Raji (cell line): ENCODE results near the gene BFSP2.
A peak's percentile ranks its signal among the peaks of the same experiment; 100 is the strongest.

Experiments used
- POLR2A ChIP-seq: IDR thresholded peaks from 2 replicates; pipeline ENCODE4 v1.6.1; 2011; ENCODE audit warnings: low read depth, low read length, control low read depth; ENCODE audit not compliant: insufficient read depth

BFSP2 gene

DNA sequence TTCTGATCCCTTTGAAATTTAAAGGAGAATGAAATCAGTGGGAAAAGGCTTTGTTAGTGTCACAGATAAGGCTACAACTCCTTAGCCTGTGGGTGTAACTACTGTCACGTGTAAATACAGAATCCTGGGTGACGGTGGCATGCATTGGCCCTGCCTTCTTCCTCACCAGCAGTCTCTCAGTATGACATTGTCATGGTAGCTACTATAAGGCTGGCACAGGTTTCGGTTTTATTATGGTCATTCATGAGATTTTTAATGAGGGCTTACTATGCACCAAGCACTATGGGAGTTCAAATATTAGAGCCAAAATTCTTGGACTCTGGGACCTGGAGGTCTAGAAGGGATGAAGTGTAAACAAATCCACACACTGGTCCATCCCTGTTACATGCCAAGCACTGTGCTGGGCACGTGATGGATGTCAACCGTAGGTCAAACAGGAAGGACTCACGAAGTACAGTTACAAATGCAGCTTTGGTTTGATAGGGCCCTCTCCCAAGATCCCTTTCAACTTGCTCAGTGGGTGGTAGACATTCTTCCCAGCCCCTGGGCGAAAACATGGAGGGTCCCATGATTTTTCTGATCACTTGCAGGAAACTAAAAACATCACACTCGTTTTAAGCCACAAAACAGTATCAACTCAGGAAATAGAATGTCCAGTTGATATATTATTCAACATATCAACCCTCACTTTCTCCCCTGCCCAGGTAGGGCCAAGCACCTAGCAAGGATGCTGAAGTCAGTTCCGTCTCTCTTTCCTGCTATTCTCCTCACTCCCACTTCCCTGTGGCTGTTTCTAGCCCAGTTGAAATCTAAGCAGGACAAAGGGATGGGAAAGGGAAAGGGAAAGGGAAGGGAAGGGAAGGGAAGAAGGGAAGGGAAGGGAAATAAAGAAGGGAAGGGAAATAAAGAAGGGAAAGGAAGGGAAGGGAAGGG is 25.3 kb downstream of the BFSP2 start:
- peak; percentile 28; the same call in 1 of the 2 replicates for TF ChIP-seq POLR2A

DNA sequence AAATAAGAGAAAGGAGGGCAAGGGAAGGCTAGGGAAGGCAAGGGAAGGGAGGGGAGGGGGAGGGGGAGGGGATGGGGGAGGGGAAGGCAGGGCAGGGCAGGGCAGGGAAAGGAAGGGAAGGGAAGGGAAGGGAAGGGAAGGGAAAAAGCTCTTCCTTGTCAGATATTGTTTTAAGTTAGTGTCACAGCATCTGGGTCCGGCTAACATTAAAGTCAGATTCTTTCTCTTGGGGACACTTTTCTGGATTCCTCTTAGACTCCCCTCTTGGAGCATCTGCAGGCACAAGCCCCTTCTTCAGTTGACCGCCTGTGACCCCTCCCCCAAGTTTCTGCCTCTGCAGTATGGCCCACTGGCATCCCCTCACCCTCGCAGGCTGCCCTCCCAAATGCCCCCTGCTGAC is 26.0 kb downstream of the BFSP2 start:
- no peak for TF ChIP-seq POLR2A

DNA sequence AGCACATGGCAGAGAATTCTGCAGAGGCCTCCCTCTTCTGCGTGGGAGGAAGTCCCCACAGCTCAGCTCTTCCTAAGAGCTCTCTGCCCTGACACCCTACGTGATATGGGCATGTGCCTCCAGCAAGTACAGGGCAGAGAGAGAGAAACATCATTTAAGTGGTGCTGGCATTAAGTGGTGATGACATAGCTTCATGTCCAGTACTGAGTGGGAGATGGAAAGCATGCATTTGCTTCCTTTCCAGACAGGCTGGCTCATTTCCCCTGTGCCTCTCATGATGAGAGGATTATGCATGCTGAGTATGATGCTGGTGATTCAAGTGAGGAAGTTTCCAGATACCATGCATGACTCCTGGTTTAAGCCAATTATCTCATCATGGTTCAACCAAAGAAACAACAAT is 26.9 kb downstream of the BFSP2 start:
- TF ChIP-seq POLR2A = no peak

DNA sequence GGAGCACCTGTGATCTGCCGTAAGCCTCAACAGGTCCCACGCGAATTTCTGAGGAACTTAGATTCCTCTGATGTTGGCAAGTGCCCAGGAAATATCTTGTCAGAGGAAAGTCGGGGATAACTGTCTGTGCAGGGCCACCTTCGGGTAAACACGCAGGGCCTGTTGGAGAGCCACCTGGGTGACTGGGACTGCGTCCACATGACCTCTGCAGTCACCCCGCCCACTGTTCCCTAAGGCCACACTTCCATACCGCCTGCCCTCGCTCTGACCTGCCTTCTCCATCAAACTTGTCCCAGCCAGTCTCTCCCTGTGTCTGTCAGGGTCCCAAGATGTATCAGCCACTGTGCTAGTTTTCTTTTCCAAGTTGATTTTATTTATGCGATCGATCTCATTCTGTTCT is 28.7 kb downstream of the BFSP2 start:
- TF ChIP-seq POLR2A = no peak

- no peak for TF ChIP-seq POLR2A
Observed at GRCh38 chr3:133429063-133429462, 29.2 kb downstream of the BFSP2 start.

- TF ChIP-seq POLR2A = no peak
Observed at GRCh38 chr3:133439563-133439962, 39.7 kb downstream of the BFSP2 start.

- TF ChIP-seq POLR2A = no peak
Observed at GRCh38 chr3:133440652-133441051, 40.8 kb downstream of the BFSP2 start.

- TF ChIP-seq POLR2A = peak; percentile 26; the same call in 1 of the 2 replicates
Observed at GRCh38 chr3:133441867-133442270, 42.0 kb downstream of the BFSP2 start.

DNA sequence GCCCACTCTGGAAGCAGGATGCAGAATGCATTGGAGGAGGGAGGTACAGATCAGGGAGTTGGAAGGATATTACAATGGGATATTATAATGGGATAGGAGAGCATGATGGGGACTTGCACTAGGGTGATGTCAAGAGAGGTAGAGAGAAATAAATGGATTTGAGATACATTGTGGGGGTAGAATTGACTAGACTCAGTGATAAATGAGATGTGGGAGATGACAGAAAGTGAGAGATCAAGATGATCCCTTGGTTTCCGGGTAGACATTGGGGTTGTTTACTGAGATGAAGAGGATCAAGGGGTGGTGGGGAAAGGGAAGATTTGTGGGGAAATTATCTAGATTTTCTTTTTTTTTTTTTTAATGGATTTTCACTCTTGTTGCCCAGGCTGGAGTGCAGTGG is 42.7 kb downstream of the BFSP2 start:
- no peak for TF ChIP-seq POLR2A

DNA sequence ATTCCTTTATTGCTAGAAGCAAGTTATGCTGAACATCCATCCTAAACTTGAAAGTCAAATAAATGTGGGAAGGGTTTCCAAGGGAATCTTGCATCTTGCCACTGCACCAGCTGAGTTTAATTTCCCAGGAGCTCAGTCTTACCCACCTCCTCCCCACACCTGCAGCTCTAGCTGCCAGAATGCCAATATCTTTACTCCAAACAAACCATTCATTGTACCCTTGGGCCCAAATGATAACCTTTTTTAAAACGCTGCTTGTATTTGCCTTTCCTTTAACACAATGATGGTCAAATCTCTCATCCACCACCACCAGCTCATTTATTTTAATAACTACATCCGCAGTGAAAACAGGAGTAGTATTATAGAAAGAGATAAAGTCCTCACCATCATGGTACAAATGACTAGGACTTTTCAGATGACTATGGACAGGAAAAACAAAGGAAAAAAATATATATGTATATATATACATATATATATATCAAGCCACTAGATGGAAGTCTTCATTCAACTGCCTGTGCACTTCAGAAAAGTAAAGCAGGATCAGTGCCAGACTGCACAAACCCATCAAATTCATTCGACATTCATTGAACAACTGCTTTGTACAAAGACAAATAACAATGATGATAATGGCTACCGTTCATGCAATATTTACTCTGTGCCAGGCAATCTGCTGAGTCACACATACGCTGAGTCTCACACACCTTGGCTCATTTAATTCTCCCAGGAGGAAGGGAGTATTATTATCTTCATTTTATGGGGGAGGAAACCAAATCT is 44.0 kb downstream of the BFSP2 start:
- no peak for TF ChIP-seq POLR2A

- no peak for TF ChIP-seq POLR2A
Observed at GRCh38 chr3:133444423-133444774, 44.5 kb downstream of the BFSP2 start.

DNA sequence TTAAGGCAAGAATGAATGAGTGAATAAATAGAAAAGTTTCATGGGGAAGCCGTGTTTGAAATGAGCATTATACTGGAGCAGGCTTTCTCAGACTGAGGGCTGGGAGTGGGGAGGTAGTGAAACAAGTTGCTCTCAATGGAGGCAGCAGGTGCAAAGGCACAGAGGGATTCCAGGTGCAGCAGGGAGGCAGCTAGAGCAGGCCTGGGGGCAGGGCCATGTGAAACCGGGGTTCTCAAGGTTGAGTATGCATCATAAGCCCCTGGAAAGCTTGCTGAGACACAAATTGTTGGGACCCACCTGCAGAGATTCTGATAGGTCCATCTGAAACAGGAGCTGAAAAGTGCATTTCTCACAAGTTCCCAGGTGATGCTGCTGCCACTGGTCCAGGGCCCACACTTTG is 45.3 kb downstream of the BFSP2 start:
- TF ChIP-seq POLR2A = no peak

- TF ChIP-seq POLR2A = peak; percentile 26; the same call in 1 of the 2 replicates
Observed at GRCh38 chr3:133447750-133448477, 48.1 kb downstream of the BFSP2 start.

- peak; percentile 62 for TF ChIP-seq POLR2A
Observed at GRCh38 chr3:133448478-133449122, 48.7 kb downstream of the BFSP2 start.

DNA sequence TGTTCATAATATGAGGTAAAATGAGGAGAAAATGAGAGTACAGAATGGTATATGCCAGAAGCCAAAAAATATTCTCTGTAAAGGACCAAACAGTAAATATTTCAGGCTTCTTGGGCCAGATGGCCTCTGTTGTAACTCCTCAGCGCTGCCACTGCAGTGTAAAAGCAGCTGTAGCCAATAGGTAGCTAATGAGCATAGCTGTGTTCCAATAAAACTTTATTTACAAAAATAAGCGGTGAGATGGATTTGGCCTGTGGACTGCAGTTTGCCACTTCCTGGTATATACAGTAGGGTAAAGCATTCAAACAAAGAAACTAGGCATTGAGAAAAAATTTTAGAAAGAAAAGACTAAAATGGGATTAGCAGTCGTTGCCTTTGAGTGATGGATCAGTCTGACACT is 51.5 kb downstream of the BFSP2 start:
- no peak for TF ChIP-seq POLR2A
